Activated naive CD4-positive, alpha-beta T cell treated with anti-CD3 and anti-CD28 coated beads, Interleukin-2, amount 50 U/mL, for 72 hours (primary cell): ENCODE measurements around the gene CD302. TPM values are rescaled to one million over a fixed set of nuclear protein-coding genes. Genes with fewer than 3 reads are reported as not detected.
A peak's percentile ranks its signal among the peaks of the same experiment; 100 is the strongest.
"Not testable (repeated sequence)": the region's sequence is repeated elsewhere in the genome, so short reads cannot be mapped to it uniquely, and the experiment has no call there.

ENCODE experiments used
- ATAC-seq, 2 donors: fragments of 150-1000 bp; cut with Tn5 transposase; 2 replicates each; pipeline ENCODE4 v1.10.0; 2021; ENCODE audit warnings: mild to moderate bottlenecking in 2 of 2, moderate library complexity in 2 of 2
- DNase-seq, 2 donors: peaks; one replicate each; pipeline ENCODE4 v3.0.0; 2021 to 2022; ENCODE audit warnings: low spot score in 2 of 2
- H3K27ac Mint-ChIP-seq, 2 donors: one replicate each; pipeline ENCODE4 v1.8.0; 2022; ENCODE audit warnings: mild to moderate bottlenecking in 2 of 2, mixed read lengths in 2 of 2
- H3K36me3 Mint-ChIP-seq, 2 donors: one replicate each; pipeline ENCODE4 v1.8.0; 2022; ENCODE audit warnings: mixed read lengths in 2 of 2
- H3K9me3 Mint-ChIP-seq, 2 donors: one replicate each; pipeline ENCODE4 v1.8.0; 2022; ENCODE audit warnings: mixed read lengths in 2 of 2
- total RNA-seq, 2 donors: library from RNA; stranded (reverse); gene quantifications; one replicate each; pipeline ENCODE4 v1.2.3, GENCODE V29; 2022

The CD302 gene
- total RNA-seq: under 1 TPM; 0.19 to 0.20 TPM

- Mint-ChIP-seq H3K36me3 (peaks cover 6 to 7% of the 10 kb centered on the region in 2 donors), H3K9me3 (no peaks in the 10 kb centered on the region), H3K27ac (peak within 1 kb of the TSS in 1 of 2 donors; percentile 85)
- DNase-seq (peak in 1 of 2 donors; percentile 19), ATAC-seq (peak; percentile 76)
Measured at GRCh38 chr2:159797543-159798375, at the start of gene CD302. CD302 (minus strand) TSS chr2:159798208; CDS start chr2:159798198, 10 bp downstream.

- no peak for DNase-seq
- no peaks in the 10 kb centered on the region for H3K36me3 Mint-ChIP-seq
- no peak for ATAC-seq
- no peak overlapping the region for H3K27ac Mint-ChIP-seq
- no peaks in the 10 kb centered on the region for H3K9me3 Mint-ChIP-seq
Measured at GRCh38 chr2:159846564-159846963, 48.6 kb upstream of the CD302 start.

- Mint-ChIP-seq H3K9me3 (no peaks in the 10 kb centered on the region), H3K36me3 (no peaks in the 10 kb centered on the region), H3K27ac (no peak overlapping the region)
- DNase-seq (no peak), ATAC-seq (no peak)
Measured at GRCh38 chr2:159840616-159841015, 42.6 kb upstream of the CD302 start.

- Mint-ChIP-seq H3K9me3 (no peaks in the 10 kb centered on the region), H3K27ac (no peak overlapping the region), H3K36me3 (peaks cover 29 to 31% of the 10 kb centered on the region in 2 donors)
- ATAC-seq (no peak), DNase-seq (no peak)
Measured at GRCh38 chr2:159832858-159833257, 34.9 kb upstream of the CD302 start.

- no peak for ATAC-seq
Measured at GRCh38 chr2:159832026-159832425, 34.0 kb upstream of the CD302 start.

GRCh38 chr2:159829376-159829775, 31.4 kb upstream of the CD302 start:
- H3K9me3 Mint-ChIP-seq: peaks cover 0 to 8% of the 10 kb centered on the region in 2 donors
- ATAC-seq (no peak), DNase-seq (no peak)
- H3K36me3 Mint-ChIP-seq: peaks cover 61 to 63% of the 10 kb centered on the region in 2 donors
- H3K27ac Mint-ChIP-seq: no peak overlapping the region

More at GRCh38 chr2:159832026-159832425, 34.0 kb upstream of the CD302 start:
- DNase-seq: no peak
- H3K27ac Mint-ChIP-seq: no peak overlapping the region
- peaks cover 37% of the 10 kb centered on the region in 2 donors for H3K36me3 Mint-ChIP-seq
- peaks cover 0 to under 1% of the 10 kb centered on the region in 2 donors for H3K9me3 Mint-ChIP-seq

- Mint-ChIP-seq H3K36me3 (peaks cover 63 to 66% of the 10 kb centered on the region in 2 donors), H3K27ac (no peak overlapping the region), H3K9me3 (peaks cover 0 to 8% of the 10 kb centered on the region in 2 donors)
- ATAC-seq (no peak), DNase-seq (no peak)
Measured at GRCh38 chr2:159828738-159829137, 30.7 kb upstream of the CD302 start.

- not testable (repeated sequence) for H3K9me3 Mint-ChIP-seq, ATAC-seq, DNase-seq, H3K27ac Mint-ChIP-seq
- peaks cover 48 to 49% of the 10 kb centered on the region in 2 donors for H3K36me3 Mint-ChIP-seq
Measured at GRCh38 chr2:159822478-159822833, 24.4 kb upstream of the CD302 start.

GRCh38 chr2:159821775-159822477, 23.9 kb upstream of the CD302 start:
- peaks cover 44 to 49% of the 10 kb centered on the region in 2 donors for H3K36me3 Mint-ChIP-seq
- not testable (repeated sequence) for ATAC-seq, H3K27ac Mint-ChIP-seq, DNase-seq, H3K9me3 Mint-ChIP-seq

- Mint-ChIP-seq H3K9me3 (no peaks in the 10 kb centered on the region), H3K27ac (no peak overlapping the region), H3K36me3 (peaks cover 22 to 27% of the 10 kb centered on the region in 2 donors)
- ATAC-seq (no peak), DNase-seq (no peak)
Measured at GRCh38 chr2:159818940-159819339, 20.9 kb upstream of the CD302 start.

- ATAC-seq: no peak
- peaks cover 7 to 23% of the 10 kb centered on the region in 2 donors for H3K36me3 Mint-ChIP-seq
Measured at GRCh38 chr2:159817283-159817682, 19.3 kb upstream of the CD302 start.

GRCh38 chr2:159811232-159811631, 13.2 kb upstream of the CD302 start:
- Mint-ChIP-seq H3K9me3 (no peaks in the 10 kb centered on the region), H3K36me3 (peaks cover 7 to 16% of the 10 kb centered on the region in 2 donors), H3K27ac (no peak overlapping the region)
- no peak for DNase-seq
- ATAC-seq: no peak

More at GRCh38 chr2:159817283-159817682, 19.3 kb upstream of the CD302 start:
- no peak for DNase-seq
- Mint-ChIP-seq H3K9me3 (no peaks in the 10 kb centered on the region), H3K27ac (no peak overlapping the region)

GRCh38 chr2:159808032-159808425, 10.0 kb upstream of the CD302 start:
- DNase-seq (no peak), ATAC-seq (no peak)
- no peaks in the 10 kb centered on the region for H3K9me3 Mint-ChIP-seq
- no peak overlapping the region for H3K27ac Mint-ChIP-seq
- H3K36me3 Mint-ChIP-seq: peaks cover 0 to 4% of the 10 kb centered on the region in 2 donors

GRCh38 chr2:159807183-159808031, 9.4 kb upstream of the CD302 start:
- ATAC-seq (no peak), DNase-seq (peak in 1 of 2 donors; percentile 10)
- Mint-ChIP-seq H3K27ac (no peak overlapping the region), H3K36me3 (no peaks in the 10 kb centered on the region), H3K9me3 (no peaks in the 10 kb centered on the region)

- Mint-ChIP-seq H3K9me3 (no peaks in the 10 kb centered on the region), H3K27ac (no peak overlapping the region), H3K36me3 (no peaks in the 10 kb centered on the region)
- DNase-seq: no peak
- no peak for ATAC-seq
Measured at GRCh38 chr2:159804941-159805340, 6.9 kb upstream of the CD302 start.

- peak in 1 of 2 donors; percentile 94 for ATAC-seq
- no peak for DNase-seq
- H3K27ac Mint-ChIP-seq: no peak overlapping the region
- H3K9me3 Mint-ChIP-seq: no peaks in the 10 kb centered on the region
- H3K36me3 Mint-ChIP-seq: peaks cover 5 to 7% of the 10 kb centered on the region in 2 donors
Measured at GRCh38 chr2:159803235-159803962, 5.4 kb upstream of the CD302 start.
